Tibial nerve (tissue), 3 donors: Measurements from ENCODE around the gene CALHM2.

Experiments
- CTCF ChIP-seq, 5 experiments: fragments of 200-600 bp in 3 of 5; fragments of 450-650 bp in 2 of 5; sonication (generic) in 3 of 5; IDR thresholded peaks; one replicate each; pipeline ENCODE4 v1.5.1; 2016 to 2019; ENCODE audit warnings: antibody characterized with exemption in 5 of 5, mild to moderate bottlenecking in 3 of 5, moderate library complexity in 2 of 5
- POLR2A ChIP-seq, 2 donors: fragments of 450-650 bp; IDR thresholded peaks; one replicate each; pipeline ENCODE4 v1.6.1; 2017; ENCODE audit warnings: antibody characterized with exemption in 2 of 2, mild to moderate bottlenecking in 2 of 2, moderate library complexity in 2 of 2

- TF ChIP-seq CTCF (IDR thresholded peaks at IDR 0.05) (no peak), POLR2A (IDR thresholded peaks at IDR 0.05) (no peak)
Measured at GRCh38 chr10:103490986-103491314, 38.8 kb upstream of the CALHM2 start.
